Inferior parietal cortex (tissue), 1 donor: ENCODE measurements around the gene VRTN.
A peak's percentile ranks its signal among the peaks of the same experiment; 100 is the strongest.
"Not testable (repeated sequence)": the region's sequence is repeated elsewhere in the genome, so short reads cannot be mapped to it uniquely, and the experiment has no call there.

Experiments used
- DNase-seq: peaks from one replicate; pipeline ENCODE4 v3.0.0-alpha.2; 2016; ENCODE audit errors: extremely low spot score

Gene VRTN

DNA sequence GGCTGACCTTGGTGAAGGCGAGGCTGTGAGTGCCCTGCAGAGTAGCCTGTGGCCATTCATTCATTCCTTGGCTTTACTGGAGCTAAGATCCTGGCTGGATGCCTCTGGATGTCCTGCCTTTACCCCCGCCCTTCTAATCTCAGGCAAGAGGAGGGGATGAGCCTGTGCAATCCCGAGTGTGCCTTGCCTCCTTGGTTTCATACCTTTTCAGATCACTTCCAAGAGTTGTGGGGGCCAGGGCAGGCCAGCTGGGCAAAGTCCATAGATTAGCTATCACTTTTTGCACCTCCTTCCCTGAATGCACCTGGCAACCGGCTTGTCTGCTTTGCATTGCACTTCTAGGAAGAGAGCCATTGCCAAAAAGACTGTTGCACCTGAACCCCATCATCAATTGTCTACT lies 1.5 kb downstream of the VRTN start:
- DNase-seq, result no peak

DNA sequence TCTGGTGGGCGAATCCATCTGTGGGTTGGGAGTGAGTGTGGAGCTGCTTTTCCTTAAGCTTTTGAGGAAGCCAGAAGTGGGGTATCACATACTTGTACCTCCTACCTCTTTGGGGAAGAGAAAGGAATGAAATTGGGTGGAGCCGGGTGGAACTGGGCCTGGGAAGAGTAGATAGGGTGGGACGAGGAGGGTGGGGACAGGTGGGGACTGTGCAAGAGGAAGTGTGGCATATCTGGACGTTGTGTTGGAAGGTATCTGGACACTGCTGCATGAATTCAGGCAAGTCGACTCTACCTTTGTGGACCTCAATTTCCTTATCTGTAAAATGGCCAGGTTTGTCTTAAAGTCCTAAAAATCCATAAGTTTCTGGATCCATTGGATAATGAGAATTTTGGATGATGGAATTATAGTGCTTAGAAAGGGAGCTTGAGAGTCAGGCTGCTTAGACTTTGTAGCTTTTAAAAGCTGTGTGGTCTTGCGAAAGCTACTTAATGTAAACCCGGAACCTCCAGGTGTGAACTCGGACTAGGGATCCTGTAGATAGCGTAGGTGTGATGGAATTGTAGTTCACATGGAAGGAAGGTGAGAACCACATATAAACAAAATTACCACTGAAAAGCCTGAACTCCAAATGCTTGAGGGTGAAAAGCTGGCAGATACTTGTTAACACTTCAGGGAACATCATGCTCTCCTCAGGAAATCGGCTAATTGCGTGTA lies 2.1 kb downstream of the VRTN start:
- DNase-seq, result no peak

DNA sequence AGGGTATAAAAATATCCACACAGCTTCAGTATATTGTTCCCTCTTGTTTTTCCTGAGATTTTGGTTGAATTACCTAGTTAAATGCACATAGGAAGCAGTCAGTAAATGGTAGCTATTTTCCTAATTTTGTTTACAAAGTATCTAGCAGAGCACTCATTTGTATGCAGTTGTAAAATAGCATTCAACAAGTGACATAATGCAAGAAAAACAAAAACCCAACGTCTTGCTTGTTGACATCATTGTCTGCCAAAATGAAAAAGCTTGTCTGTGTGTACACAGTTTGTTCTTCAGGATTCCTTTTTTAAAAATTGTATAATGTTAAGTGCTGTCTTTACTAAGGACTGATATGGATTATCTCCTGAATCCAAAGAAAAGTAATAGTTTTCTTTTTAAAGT lies 2.7 kb downstream of the VRTN start:
- no peak for DNase-seq

DNA sequence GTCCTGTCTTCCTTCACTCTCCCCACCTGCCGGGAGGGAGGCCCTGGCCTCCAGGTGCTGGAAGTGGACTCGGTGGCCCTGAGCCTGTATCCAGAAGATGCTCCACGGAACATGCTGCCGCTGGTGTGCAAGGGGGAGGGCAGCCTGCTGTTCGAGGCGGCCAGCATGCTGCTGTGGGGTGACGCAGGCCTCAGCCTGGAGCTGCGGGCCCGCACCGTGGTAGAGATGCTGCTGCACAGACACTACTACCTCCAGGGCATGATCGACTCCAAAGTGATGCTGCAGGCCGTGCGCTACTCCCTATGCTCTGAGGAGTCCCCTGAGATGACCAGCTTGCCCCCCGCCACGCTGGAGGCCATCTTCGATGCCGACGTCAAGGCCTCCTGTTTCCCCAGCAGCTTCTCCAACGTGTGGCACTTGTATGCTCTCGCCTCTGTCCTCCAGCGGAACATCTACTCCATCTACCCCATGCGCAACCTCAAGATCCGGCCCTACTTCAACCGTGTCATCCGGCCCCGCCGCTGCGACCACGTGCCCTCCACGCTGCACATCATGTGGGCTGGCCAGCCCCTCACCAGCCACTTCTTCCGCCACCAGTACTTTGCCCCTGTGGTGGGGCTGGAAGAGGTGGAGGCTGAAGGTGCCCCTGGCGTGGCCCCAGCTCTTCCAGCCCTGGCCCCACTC lies 8.8 kb downstream of the VRTN start:
- no peak for DNase-seq

DNA sequence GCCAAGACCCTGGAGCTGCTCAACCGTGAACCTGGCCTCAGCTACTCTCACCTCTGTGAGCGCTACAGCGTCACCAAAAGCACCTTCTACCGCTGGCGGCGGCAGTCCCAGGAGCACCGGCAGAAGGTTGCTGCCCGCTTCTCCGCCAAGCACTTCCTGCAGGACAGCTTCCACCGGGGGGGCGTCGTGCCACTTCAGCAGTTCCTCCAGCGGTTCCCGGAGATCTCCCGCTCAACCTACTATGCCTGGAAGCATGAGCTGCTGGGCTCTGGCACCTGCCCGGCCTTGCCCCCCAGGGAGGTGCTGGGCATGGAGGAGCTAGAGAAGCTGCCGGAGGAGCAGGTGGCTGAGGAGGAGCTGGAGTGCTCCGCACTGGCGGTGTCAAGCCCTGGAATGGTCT lies 9.3 kb downstream of the VRTN start:
- no peak for DNase-seq

DNA sequence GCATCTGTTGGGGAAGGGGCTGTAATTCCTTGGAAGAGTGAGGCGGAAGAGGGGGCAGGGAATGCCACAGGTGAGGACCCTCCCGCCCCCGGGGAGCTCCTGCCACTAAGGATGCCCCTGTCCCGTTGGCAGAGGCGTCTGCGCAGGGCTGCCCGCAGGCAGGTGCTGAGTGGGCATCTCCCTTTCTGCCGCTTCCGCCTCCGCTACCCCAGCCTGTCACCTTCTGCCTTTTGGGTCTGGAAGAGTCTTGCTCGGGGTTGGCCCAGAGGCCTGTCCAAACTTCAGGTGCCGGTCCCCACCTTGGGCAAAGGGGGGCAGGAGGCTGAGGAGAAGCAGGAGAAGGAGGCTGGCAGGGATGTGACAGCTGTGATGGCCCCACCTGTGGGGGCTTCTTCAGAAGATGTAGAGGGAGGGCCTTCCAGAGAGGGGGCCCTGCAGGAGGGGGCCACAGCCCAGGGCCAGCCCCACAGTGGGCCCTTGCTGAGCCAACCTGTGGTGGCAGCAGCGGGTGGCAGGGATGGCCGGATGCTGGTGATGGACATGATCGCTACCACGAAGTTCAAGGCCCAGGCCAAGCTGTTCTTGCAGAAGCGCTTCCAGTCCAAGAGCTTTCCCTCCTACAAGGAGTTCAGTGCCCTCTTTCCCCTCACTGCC lies 10.0 kb downstream of the VRTN start:
- DNase-seq, result no peak

DNA sequence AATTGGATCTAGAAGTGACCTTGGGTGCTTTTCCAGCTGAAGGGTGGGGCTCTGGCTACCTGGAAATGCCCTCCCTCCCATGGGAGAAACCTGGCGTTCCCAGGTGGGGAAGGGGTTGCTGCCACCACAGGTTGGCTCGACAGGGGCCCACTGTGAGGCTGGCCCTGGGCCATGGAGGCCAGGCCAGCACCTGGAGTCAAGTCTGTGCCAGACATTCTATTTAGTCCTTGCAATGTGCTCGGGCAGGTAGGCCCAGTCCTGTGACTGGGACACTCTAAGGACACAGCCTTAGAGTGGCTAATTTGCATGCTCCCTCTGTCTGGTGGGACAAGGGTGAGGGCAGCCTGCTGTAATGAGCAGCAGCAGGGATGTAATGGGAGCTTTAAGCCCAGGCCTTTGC lies 11.9 kb downstream of the VRTN start:
- no peak for DNase-seq

DNA sequence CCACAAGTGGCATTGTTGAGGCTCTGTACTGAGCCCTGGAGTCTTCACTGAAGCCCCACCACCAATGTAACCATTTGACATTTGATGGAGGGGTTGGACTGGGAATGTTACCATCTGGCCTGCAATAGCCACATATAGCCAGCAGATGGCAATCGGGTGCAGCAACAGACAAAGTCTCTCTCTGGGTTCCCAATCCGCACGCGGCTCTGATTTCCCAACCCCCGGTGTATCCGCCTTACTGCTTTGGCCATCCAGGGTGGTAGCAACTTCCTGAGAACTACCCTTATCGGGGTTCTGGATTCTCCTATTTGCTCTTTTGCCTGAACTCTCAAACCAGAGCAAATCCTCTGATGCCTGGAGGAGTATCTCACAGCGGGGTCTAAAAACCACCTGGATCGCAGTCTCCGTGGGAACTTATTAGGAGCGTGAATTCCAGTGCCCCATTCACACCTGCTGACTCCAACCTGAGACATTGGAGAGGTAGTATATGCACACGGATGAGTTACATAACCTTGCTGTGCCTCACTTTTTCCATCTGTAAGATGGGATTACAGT lies 14.2 kb downstream of the VRTN start:
- peak; percentile 80 for DNase-seq

DNA sequence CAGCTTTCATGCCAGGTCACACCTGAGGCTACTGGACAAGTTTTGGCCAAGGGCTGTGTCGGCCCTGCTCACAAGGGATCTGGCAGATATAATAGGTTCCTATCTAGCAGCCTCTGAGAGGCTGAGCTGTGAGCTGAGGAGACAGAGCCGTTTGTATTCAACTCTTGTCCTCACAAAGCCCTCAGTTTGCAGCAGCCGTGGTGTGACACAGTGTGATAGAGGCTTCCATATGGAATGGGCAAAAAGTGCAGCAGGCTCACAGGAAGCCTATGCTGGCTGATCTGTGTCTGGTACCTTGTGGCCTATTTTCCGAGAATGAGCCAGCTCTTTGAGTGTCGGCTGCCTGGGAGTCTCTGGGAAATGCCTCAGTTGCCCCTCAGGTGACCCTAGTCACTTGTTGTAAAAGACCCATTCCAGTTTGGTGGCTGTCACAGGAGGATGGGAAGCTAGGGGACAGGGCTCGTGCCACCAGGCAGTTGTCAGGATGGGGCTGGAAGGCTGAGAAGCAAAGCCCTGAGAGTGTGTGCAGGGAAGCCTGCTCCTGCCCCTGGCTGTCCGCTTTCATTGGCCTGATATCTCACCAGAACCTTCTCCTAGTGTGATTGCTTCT lies 16.1 kb downstream of the VRTN start:
- peak; percentile 14 for DNase-seq

DNA sequence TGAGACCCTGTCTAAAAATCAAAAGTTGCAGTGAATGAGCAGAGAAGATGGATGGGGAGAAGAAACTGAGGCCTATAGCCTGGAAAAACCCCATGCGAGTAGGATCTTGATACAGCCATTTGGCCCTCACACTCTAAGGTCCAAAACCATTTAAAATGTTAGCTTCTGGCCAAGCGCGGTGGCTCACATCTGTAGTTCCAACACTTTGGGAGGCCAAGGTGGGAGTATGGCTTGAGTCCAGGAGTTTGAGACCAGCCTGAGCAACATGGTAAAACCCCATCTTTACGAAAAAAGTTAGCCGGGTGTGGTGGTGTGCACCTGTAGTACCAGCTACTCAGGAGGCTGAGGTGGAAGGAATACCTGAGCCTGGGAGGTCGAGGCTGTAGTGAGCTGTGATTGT lies 19.8 kb downstream of the VRTN start:
- no peak for DNase-seq

DNA sequence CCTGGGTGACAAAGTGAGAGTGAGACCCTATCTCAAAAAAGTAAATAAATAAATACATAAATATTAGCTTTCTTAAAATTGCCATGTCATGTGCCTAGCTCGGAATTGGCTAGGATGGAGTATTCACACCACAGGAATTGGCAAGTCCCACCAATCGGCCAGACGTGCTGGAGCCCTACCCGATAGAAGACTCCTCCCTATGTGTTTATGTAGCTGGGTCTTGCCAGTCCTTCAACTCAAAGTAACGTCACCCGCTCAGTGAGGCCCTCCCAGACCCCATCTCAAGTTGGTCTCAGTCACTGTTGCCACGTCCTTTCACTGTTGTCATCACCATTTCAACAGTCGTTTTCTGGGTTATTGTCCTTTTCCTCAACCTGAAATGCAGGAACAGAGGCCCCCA lies 20.2 kb downstream of the VRTN start:
- DNase-seq, result no peak

DNA sequence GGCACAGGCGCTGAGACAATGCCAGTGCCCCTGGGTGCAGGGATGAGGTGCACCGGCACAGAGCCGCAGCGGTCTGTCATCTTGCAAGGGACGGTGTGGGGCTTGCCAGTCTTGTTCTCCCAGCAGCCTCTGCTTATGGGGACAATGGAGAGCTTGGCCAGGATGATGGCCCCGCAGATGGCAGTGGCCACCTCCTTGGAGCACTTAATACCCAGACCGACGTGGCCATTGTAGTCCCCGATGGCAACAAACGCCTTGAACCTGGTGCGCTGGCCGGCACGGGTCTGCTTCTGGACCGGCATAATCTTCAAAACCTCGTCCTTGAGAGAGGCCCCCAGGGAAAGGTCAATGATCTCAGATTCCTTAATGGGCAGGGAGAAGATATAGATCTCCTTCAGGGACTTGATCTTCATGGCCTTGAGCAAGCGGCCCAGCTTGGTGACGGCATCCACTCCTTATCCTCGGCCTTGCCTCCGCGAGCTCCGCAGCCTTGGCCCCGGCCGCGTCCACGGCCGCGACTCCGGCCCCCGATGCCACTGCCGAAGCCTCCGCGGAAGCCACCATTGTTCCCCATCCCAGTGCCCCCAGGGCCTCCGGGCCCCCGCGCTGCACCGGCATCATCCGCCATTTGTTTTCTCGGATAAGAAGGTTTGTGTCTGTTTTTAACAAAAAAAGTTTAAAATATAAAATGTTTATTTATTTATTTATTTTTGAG lies 29.9 kb downstream of the VRTN start:
- DNase-seq, result no peak

DNA sequence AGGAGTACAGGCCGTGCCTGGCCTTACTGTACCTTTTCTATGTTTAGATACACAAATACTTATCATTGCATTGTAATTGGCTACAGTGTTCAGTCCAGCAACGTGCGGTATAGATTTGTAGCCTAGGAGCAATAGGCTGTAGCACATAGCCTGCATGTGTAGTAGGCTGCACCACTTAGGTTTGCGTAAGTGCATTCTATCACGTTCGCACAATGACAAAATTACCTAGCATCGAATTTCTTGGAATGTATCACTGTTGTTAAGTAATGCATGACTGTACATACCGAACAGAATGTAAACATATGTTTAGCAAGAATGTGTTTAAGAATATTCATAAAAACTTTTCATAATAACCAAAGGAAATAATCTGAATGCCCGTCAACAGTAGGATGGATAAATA lies 31.9 kb downstream of the VRTN start:
- no peak for DNase-seq

DNA sequence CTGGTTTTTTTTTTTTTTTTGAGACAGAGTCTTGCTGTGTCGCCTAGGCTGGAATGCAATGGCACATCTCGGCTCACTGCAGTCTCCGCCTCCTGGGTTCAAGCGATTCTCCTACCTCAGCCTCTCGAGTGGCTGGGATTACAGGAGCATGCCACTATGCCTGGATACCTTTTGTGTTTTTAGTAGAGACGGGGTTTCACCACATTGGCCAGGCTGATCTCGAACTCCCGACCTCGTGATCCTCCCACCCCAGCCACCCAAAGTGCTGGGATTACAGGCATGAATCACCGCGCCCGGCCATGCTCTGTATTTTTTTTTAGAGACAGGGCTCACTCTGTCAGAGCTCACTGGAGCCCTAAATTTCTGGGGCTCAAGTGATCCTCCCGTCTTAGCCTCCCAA lies 32.6 kb downstream of the VRTN start:
- DNase-seq, result no peak

DNA sequence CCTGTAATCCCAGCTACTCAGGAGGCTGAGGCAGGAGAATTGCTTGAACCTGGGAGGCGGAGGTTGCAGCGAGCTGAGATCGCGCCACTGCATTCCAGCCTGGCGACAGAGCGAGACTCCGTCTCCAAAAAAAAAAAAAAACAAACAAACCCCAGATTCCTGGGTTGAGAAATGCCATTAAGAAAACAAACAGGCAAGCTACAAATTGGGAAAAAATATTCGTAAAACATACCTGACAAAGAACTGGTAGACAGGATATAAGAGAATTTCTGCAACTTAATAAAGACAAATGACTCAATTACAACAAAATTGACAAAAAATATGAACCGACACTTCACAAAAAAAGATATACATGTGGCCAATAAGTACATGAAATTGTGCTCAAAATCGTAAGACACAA lies 33.3 kb downstream of the VRTN start:
- DNase-seq, result not testable (repeated sequence)

DNA sequence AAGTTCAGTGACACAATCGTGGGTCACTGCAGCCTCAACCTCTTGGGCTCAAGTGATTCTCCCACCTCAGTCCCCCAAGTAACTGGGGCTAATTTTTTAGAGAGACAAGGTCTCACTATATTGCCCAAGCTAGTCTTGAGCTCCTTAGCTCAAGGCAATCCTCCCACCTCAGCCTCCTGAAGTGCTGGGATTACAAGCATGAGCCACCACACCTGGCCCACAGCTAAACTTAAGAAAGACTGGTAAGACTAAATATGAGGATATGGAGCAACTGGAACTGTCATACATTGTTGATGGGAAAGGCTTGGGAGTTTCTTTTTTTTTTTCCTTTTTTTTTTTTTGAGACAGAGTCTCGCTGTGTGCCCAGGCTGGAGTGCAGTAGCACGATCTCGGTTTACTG lies 34.0 kb downstream of the VRTN start:
- DNase-seq, result no peak

DNA sequence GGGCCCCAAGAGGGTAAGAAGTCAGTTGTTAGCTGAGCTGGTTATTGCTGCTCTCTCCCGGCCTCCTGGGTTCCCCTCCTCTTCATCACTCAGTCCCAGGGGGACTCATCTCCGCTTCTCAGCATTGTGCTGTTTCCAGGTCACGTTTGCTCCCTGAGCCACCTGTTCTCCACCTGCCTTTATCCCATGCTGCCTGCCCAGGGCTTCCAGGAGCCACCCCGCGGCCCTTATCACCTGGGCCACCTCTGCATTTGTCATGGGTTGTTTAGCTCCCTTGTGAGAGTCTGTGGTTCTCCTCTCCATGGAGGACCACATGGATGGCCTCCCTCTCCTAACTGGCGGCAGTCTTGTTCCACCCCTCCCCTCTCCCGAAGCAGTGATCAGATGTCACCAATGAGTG lies 41.7 kb downstream of the VRTN start:
- no peak for DNase-seq

DNA sequence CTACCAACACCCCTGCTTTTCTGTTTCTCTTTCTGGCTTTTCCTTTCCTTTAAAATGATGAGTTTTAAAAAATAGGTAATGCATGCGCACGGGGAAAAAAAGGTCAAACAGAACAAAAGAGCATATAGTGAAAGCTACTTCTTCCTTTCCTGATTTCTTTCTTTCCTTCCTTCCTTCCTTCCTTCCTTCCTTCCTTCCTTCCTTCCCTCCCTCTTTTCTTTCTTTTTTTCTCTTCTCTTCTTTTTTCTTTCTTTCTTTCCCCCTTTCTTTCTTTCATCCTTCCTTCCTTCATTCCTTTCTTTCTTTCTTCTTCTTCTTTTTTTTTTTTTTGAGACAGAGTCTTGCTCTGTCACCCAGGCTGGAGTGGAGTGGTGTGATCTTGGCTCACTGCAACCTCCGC lies 42.2 kb downstream of the VRTN start:
- DNase-seq, result not testable (repeated sequence)

DNA sequence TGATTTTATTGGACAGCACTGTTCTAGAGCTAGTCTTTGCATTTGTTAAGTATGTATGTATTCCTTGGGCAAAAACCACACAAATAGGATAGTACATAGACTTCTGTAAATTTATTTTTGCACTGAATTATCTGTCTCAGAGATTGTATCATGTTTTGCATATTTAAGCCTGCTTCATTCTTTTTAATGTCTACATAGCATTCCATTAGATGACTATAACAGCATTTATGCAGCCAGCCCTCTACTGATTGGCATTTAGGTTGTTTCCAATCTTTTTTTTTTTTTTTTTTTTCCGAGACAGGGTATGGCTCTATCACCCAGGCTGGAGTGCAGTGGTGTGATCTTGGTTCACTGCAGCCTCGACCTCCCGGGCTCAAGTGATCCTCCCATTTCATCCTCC lies 43.2 kb downstream of the VRTN start:
- no peak for DNase-seq

DNA sequence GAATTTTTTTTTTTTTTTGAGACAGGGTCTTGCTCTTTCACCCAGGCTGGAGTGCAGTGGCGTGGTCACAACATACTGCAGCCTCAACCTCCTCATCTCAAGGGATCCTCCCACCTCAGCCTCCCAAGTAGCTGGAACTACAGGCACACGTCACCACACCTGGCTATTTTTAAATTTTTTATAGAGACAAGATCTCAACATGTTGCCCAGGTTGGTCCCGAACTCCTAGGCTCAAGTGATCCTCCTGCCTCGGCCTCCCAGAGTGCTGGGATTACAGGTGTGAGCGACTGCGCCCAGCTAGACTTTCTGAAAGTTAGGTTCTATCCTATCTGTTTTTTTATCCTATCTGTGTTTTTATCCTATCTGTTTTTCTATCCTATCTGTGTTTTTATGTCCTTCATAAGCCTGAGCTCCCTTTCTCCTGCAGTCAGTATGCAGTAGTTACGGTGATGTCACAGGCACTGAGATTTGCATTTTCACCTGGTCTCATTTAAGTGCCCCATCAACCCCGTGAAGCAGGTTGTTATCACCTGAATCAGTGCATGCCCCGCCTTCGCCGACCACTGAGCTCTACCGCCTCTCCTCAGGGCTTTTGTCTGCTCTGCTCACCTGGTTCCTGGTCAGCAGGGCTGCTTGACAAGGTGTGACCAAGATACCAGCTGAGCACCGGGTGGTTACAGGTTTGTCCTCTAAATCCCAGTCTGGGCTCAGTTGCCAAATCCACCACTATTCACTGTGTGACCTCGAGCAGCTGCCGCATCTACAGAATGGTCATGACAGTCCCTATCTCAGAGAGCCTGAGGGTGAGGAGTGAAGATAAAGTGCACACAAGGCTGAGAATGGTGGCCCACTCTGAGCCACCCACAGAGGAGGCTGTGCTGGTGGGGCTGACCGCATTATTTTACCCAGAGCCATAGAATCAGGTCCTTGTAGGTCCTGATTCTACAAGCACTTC lies 44.6 kb downstream of the VRTN start:
- DNase-seq, result no peak

DNA sequence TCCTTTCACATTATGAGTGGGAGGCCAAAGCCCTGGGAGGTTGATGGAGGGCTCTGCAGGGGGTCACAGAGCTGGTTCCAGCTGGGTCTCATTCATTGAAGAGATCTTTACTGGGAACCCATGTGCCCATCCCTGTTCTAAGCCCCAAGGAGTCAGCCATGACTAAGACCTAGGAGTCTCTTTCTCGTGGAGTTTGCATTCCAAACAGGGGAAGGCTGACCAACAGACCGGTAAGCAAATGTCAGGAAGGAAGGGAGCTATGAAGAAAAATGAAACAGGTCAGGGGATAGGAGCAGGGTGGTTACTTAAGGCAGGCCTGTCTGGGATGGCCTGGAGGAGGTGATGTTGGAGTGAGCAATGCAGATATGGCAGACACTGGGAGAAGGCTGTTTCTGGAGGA lies 46.3 kb downstream of the VRTN start:
- no peak for DNase-seq
